Neural progenitor cell (in vitro differentiated cells): ENCODE data around the gene NUMB. TPM values are rescaled to one million over a fixed set of nuclear protein-coding genes. Genes with fewer than 3 reads are reported as not detected.

ENCODE experiments used
- DNase-seq: peaks from one replicate; pipeline ENCODE4 v3.0.0-alpha.2; 2016; ENCODE audit warnings: low spot score
- H2AFZ ChIP-seq: fragments of 200-600 bp; sonication (generic); replicated peaks from 2 replicates; pipeline ENCODE4 v1.6.1; 2016; ENCODE audit warnings: antibody characterized with exemption
- H3F3A ChIP-seq: fragments of 200-600 bp; sonication (generic); 2 replicates; pipeline ENCODE4 v1.6.1; 2016; ENCODE audit warnings: antibody characterized with exemption, low read depth
- H3K27ac ChIP-seq: fragments of 200-600 bp; sonication (generic); 2 replicates; pipeline ENCODE4 v1.5.1; 2016; ENCODE audit warnings: mild to moderate bottlenecking
- H3K27me3 ChIP-seq: fragments of 200-600 bp; sonication (generic); 2 replicates; pipeline ENCODE4 v1.6.1; 2016; ENCODE audit warnings: mild to moderate bottlenecking, moderate library complexity
- H3K36me3 ChIP-seq: fragments of 200-600 bp; sonication (generic); 2 replicates; pipeline ENCODE4 v1.5.1; 2016
- H3K4me1 ChIP-seq: fragments of 200-600 bp; sonication (generic); 2 replicates; pipeline ENCODE4 v1.6.1; 2016; ENCODE audit warnings: mixed run types
- H3K4me2 ChIP-seq: fragments of 200-600 bp; sonication (generic); 2 replicates; pipeline ENCODE4 v1.6.1; 2016
- H3K4me3 ChIP-seq: fragments of 200-600 bp; sonication (generic); 2 replicates; pipeline ENCODE4 v1.5.1; 2016
- H3K79me2 ChIP-seq: fragments of 200-600 bp; sonication (generic); 2 replicates; pipeline ENCODE4 v1.6.1; 2016; ENCODE audit warnings: low read depth
- H3K9ac ChIP-seq: fragments of 200-600 bp; sonication (generic); 2 replicates; pipeline ENCODE4 v1.6.1; 2016
- H3K9me3 ChIP-seq: fragments of 200-600 bp; sonication (generic); 2 replicates; pipeline ENCODE4 v1.5.1; 2016; ENCODE audit warnings: low read depth
- H4K20me1 ChIP-seq: fragments of 200-600 bp; sonication (generic); 2 replicates; pipeline ENCODE4 v1.6.1; 2016; ENCODE audit warnings: low read depth
- H3K27ac Mint-ChIP-seq: 3 replicates; pipeline ENCODE4 v1.8.0; 2021; ENCODE audit warnings: mixed read lengths
- H3K27me3 Mint-ChIP-seq: 2 replicates; pipeline ENCODE4 v1.8.0; 2022; ENCODE audit warnings: low read depth, mild to moderate bottlenecking, inconsistent platforms, moderate library complexity, mixed read lengths; ENCODE audit not compliant: insufficient read depth
- H3K36me3 Mint-ChIP-seq: 3 replicates; pipeline ENCODE4 v1.8.0; 2021; ENCODE audit warnings: mixed read lengths
- H3K4me1 Mint-ChIP-seq: 3 replicates; pipeline ENCODE4 v1.8.0; 2021; ENCODE audit warnings: mixed read lengths
- H3K4me3 Mint-ChIP-seq: 3 replicates; pipeline ENCODE4 v1.8.0; 2021; ENCODE audit warnings: mild to moderate bottlenecking, moderate library complexity, mixed read lengths
- H3K9me3 Mint-ChIP-seq: 3 replicates; pipeline ENCODE4 v1.8.0; 2020; ENCODE audit warnings: mixed read lengths
- CTCF ChIP-seq: fragments of 200-600 bp; sonication (generic); IDR thresholded peaks from 2 replicates; pipeline ENCODE4 v1.5.1; 2017; ENCODE audit warnings: antibody characterized with exemption, mild to moderate bottlenecking
- EZH2 ChIP-seq: fragments of 200-600 bp; sonication (generic); IDR thresholded peaks from 2 replicates; pipeline ENCODE4 v1.6.1; 2017; ENCODE audit warnings: antibody characterized with exemption, mild to moderate bottlenecking, moderate library complexity
- EZH2phosphoT487 ChIP-seq: fragments of 200-600 bp; sonication (generic); IDR thresholded peaks from 2 replicates; pipeline ENCODE4 v1.6.1; 2017; ENCODE audit warnings: antibody characterized with exemption
- total RNA-seq: library from RNA; depleted of rRNA; stranded (reverse); fragments of >200 nt; gene quantifications from 2 replicates; pipeline ENCODE4 v1.2.3, GENCODE V29; 2015; ENCODE audit warnings: low replicate concordance

The NUMB gene
- total RNA-seq, 1 donor from 2014 or later: 37.2 TPM

- DNase-seq: no peak
- Mint-ChIP-seq H3K4me1 (peaks cover 22% of the 10 kb centered on the region), H3K9me3 (no peaks in the 10 kb centered on the region), H3K27me3 (peaks cover 2% of the 10 kb centered on the region), H3K4me3 (no peak overlapping the region), H3K36me3 (peaks cover 2% of the 10 kb centered on the region), H3K27ac (no peak overlapping the region)
- no peaks in the 10 kb centered on the region for H3K27me3 ChIP-seq
- no peak for TF ChIP-seq CTCF
- no peak for TF ChIP-seq EZH2
- no peak for TF ChIP-seq EZH2phosphoT487
- peaks cover 78% of the 10 kb centered on the region for H3K79me2 ChIP-seq
- no peaks in the 10 kb centered on the region for H3K36me3 ChIP-seq
- peaks cover 27% of the 10 kb centered on the region for H3K4me1 ChIP-seq
- no peak overlapping the region for H3K9ac ChIP-seq
- H3K27ac ChIP-seq: no peak overlapping the region
- H3F3A ChIP-seq: peaks cover 13% of the 10 kb centered on the region
- no peak overlapping the region for H2AFZ ChIP-seq
- H3K9me3 ChIP-seq: no peaks in the 10 kb centered on the region
- peaks cover 38% of the 10 kb centered on the region for H4K20me1 ChIP-seq
- H3K4me3 ChIP-seq: no peak overlapping the region
- H3K4me2 ChIP-seq: no peak overlapping the region
Measured at GRCh38 chr14:73455294-73455693, 3.1 kb downstream of the NUMB start.

GRCh38 chr14:73452341-73453186, 5.8 kb downstream of the NUMB start:
- no peak for TF ChIP-seq EZH2
- no peak for TF ChIP-seq CTCF
- no peak for TF ChIP-seq EZH2phosphoT487
- no peak overlapping the region for H3K27ac Mint-ChIP-seq
- no peak overlapping the region for H3K4me2 ChIP-seq
- no peaks in the 10 kb centered on the region for H3K27me3 Mint-ChIP-seq
- peaks cover 23% of the 10 kb centered on the region for H3K4me1 ChIP-seq
- peaks cover 16% of the 10 kb centered on the region for H3K4me1 Mint-ChIP-seq
- H3F3A ChIP-seq: peaks cover 5% of the 10 kb centered on the region
- H2AFZ ChIP-seq: no peak overlapping the region
- no peaks in the 10 kb centered on the region for H3K36me3 ChIP-seq
- no peak overlapping the region for H3K27ac ChIP-seq
- H4K20me1 ChIP-seq: peaks cover 44% of the 10 kb centered on the region
- H3K9ac ChIP-seq: no peak overlapping the region
- no peaks in the 10 kb centered on the region for H3K9me3 Mint-ChIP-seq
- peaks cover 2% of the 10 kb centered on the region for H3K36me3 Mint-ChIP-seq
- no peaks in the 10 kb centered on the region for H3K27me3 ChIP-seq
- H3K4me3 Mint-ChIP-seq: no peak overlapping the region
- peaks cover 100% of the 10 kb centered on the region for H3K79me2 ChIP-seq
- H3K9me3 ChIP-seq: no peaks in the 10 kb centered on the region
- H3K4me3 ChIP-seq: no peak overlapping the region
- DNase-seq: no peak

- Mint-ChIP-seq H3K27ac (no peak overlapping the region), H3K36me3 (no peaks in the 10 kb centered on the region), H3K9me3 (no peaks in the 10 kb centered on the region), H3K4me3 (no peak overlapping the region), H3K4me1 (no peaks in the 10 kb centered on the region), H3K27me3 (no peaks in the 10 kb centered on the region)
- no peaks in the 10 kb centered on the region for H3F3A ChIP-seq
- peaks cover 12% of the 10 kb centered on the region for H3K4me1 ChIP-seq
- H2AFZ ChIP-seq: no peak overlapping the region
- no peak overlapping the region for H3K4me3 ChIP-seq
- no peaks in the 10 kb centered on the region for H3K27me3 ChIP-seq
- peaks cover 97% of the 10 kb centered on the region for H3K79me2 ChIP-seq
- DNase-seq: no peak
- TF ChIP-seq CTCF: no peak
- TF ChIP-seq EZH2: no peak
- TF ChIP-seq EZH2phosphoT487: no peak
- H3K9ac ChIP-seq: no peak overlapping the region
- H3K4me2 ChIP-seq: no peak overlapping the region
- no peaks in the 10 kb centered on the region for H3K36me3 ChIP-seq
- H3K9me3 ChIP-seq: no peaks in the 10 kb centered on the region
- peaks cover 28% of the 10 kb centered on the region for H4K20me1 ChIP-seq
- H3K27ac ChIP-seq: no peak overlapping the region
Measured at GRCh38 chr14:73443758-73444157, 14.6 kb downstream of the NUMB start.
